Vagina (tissue), 2 donors: ENCODE data around the gene STOML1.

Experiments
- CTCF ChIP-seq, 3 experiments: fragments of 450-650 bp in 2 of 3; fragments of 200-600 bp in 1 of 3; sonication (generic) in 1 of 3; IDR thresholded peaks; one replicate each; pipeline ENCODE4 v1.5.1; 2017 to 2019; ENCODE audit warnings: antibody characterized with exemption in 3 of 3, mild to moderate bottlenecking in 2 of 3, moderate library complexity in 2 of 3
- POLR2A ChIP-seq, 2 donors: fragments of 450-650 bp; IDR thresholded peaks; one replicate each; pipeline ENCODE4 v1.6.1; 2017; ENCODE audit warnings: antibody characterized with exemption in 2 of 2, mild to moderate bottlenecking in 2 of 2, moderate library complexity in 2 of 2
- POLR2AphosphoS5 ChIP-seq, 2 donors: sonication (generic); formaldehyde crosslinking; IDR thresholded peaks; one replicate each; pipeline ENCODE4 v1.9.0; 2017; ENCODE audit warnings: antibody characterized with exemption in 2 of 2, mild to moderate bottlenecking in 2 of 2, low read depth in 1 of 2; ENCODE audit not compliant: insufficient read depth in 1 of 2

- no peak for TF ChIP-seq CTCF (IDR thresholded peaks at IDR 0.05)
- peak in 1 of 2 donors; percentile 11 for TF ChIP-seq POLR2A (IDR thresholded peaks at IDR 0.05)
- TF ChIP-seq POLR2AphosphoS5 (IDR thresholded peaks at IDR 0.05; ENCODE audit: insufficient read depth in 1 of 2, low read depth in 1 of 2): peak; percentile 16 to 42
These were observed 9.7 kb downstream of the STOML1 start for GRCh38 chr15:73982222-73982962.
